ENCODE data around the gene MAP3K5.
"Not testable (repeated sequence)": the region's sequence is repeated elsewhere in the genome, so short reads cannot be mapped to it uniquely, and the experiment has no call there.

MAP3K5 gene

DNA sequence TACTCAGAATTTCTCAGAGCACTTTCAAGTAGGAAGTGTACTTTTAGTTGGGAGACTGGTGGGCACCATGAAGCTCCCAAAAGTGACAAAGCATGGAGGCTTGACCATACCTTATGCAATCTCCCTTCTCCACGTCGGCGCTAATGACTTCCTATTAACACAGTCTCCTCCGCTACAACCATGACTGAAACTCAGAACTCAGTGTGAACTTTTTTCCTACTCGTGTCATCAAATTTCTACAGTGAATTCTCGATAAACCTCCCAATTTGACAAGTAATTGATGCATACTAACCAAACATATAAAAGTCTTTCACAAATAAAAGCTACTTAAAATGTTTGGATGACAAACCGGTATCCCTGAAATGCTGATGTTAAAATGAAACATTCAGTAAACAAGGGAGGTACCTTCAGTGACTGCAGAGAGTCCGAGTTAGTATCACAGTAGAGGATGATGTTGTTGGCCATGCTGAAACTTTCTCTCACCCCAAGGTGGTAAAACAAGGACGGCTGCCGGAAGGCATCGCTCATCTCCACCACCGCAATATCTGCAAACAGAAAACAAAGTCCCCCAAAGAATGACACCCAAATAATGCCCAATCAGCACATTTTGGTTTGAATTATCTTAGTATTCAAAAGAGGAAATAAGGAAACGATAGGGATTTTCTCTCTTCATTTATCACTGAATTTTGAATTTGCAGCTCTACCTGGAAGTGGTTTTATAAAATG, 72.1 kb downstream of the MAP3K5 start:
- FAIRE-seq (no peak), DNase-seq (ENCODE audit: insufficient read length, low spot score) (no peak)
- TF ChIP-seq, protein P1, sequence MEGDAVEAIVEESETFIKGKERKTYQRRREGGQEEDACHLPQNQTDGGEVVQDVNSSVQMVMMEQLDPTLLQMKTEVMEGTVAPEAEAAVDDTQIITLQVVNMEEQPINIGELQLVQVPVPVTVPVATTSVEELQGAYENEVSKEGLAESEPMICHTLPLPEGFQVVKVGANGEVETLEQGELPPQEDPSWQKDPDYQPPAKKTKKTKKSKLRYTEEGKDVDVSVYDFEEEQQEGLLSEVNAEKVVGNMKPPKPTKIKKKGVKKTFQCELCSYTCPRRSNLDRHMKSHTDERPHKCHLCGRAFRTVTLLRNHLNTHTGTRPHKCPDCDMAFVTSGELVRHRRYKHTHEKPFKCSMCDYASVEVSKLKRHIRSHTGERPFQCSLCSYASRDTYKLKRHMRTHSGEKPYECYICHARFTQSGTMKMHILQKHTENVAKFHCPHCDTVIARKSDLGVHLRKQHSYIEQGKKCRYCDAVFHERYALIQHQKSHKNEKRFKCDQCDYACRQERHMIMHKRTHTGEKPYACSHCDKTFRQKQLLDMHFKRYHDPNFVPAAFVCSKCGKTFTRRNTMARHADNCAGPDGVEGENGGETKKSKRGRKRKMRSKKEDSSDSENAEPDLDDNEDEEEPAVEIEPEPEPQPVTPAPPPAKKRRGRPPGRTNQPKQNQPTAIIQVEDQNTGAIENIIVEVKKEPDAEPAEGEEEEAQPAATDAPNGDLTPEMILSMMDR (IDR thresholded peaks at IDR 0.05; ENCODE audit: insufficient read depth, missing control alignments) = no peak

DNA sequence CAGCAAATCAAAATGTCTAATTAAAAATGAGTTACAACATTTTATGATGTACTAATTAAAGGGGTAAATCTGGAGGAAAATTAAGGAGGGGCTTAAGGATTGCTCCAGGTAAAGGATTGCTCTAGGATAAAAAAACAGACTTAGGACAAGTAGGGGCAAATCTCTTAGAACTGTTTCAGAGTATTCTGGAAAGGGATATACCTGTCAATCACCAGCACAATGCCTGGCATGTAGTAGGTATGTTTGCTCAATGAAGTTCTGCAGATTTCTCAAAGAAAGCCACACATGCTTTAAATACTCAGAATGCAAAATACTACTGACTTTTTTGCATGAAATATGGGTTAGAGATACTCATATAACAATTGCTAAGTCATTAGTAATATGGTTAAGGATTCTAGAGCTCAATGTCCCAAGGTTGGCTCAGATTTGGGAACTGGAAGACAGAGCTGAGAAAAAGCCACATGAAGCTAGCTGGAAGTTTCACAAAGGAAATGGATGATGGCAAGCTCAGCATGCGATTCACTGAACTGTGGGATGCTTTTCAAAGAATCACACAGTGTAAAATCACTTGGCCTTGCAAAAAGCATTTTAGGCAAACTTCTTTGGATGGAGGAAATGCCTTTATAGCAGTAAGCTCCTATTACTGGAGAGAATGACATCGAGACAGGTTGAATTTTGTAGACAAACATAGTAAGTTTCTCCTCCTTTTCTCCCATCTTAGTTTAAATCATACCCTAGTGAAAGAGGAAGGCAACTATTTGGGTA, 72.8 kb downstream of the MAP3K5 start:
- DNase-seq (ENCODE audit: insufficient read length, low spot score) = no peak
- TF ChIP-seq, protein P1 (IDR thresholded peaks at IDR 0.05; ENCODE audit: insufficient read depth, missing control alignments) = no peak
- no peak for FAIRE-seq

DNA sequence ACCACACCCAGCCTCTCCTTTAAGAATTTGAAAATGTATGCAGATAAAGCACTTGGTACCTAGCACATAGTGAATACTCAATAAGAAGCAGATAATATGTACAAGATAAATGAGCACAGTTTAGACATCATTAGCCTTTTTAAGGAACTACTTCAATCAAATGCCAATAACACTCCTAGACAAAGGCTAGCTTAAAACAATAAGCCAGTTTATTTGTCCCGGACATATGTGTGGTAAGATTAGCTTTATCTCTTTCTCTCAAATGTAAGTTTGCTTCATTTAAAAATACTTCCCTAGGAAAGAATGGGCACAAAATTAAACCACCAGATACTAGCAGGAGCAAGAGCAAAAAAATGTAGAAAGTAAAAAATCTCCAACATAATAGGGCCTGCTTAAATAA, 73.8 kb downstream of the MAP3K5 start:
- TF ChIP-seq, protein P1 (IDR thresholded peaks at IDR 0.05; ENCODE audit: insufficient read depth, missing control alignments) = no peak
- no peak for FAIRE-seq
- DNase-seq (ENCODE audit: insufficient read length, low spot score) = no peak

DNA sequence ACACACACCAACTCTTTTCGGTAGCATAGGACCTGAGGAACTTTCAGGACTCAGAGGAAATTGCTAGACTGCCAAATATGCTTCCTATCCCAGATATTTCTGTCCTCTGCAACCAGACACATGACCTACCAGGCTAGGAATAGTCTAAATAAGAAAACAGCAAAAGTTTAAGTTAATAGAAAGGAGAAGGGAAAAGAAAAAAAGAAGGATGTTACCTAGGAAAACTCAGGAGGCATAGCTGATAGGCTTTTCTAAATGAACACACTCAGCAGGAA, 74.6 kb downstream of the MAP3K5 start:
- DNase-seq (ENCODE audit: insufficient read length, low spot score) (no peak), FAIRE-seq (no peak)
- TF ChIP-seq, protein P1 (IDR thresholded peaks at IDR 0.05; ENCODE audit: insufficient read depth, missing control alignments) = no peak

DNA sequence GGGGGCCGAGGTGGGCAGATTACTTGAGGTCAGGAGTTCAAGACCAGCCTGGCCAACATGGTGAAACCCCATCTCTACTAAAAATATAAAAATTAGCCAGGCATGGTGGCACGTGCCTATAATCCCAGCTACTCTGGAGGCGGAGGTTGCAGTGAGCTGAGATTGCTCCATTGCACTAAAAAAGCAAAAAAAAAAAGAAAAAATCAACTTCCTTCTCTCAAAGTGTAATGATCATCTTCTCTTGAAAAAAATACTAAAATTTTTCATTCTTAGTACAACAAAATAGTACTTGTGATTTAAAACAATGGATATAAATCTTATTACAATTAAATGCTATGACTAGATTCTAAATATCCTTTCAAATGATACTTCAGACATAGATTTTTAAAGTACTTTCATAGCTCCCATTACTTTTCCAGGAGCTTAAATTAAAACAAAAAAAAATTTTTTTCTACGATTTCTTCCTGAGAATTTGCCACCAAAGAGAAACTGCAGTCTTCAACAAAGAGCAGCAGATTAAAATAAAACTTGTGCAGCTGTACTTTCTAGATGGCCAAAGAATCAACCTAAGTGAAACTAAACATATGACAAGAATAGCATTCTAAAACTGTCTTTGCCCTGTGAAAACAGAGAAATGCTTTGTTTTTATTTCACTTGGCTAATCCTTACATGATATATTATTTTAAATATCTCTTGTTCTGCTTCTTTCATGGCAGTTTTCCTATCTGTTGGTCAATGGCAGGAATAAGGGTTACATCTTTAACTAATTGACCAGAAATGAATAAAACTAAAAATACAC, 75.2 kb downstream of the MAP3K5 start:
- FAIRE-seq (no peak), DNase-seq (ENCODE audit: insufficient read length, low spot score) (no peak)
- TF ChIP-seq, protein P1 (IDR thresholded peaks at IDR 0.05; ENCODE audit: insufficient read depth, missing control alignments) = no peak

DNA sequence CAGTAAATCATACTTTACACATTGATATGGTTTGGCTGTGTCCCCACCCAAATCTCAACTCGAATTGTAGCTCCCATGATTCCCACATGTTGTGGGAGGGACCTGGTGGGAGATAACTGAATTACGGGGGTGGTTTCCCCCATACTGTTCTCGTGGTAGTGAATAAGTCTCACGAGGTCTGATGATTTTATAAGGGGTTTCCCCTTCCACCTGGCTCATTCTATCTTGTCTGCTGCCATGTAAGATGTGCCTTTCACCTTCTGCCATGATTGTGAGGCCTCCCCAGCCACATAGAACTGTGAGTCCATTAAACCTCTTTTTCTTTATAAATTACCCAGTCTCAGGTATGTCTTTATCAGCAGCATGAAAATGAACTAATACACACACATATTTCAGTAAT, 79.6 kb downstream of the MAP3K5 start:
- FAIRE-seq; DNase-seq (ENCODE audit: insufficient read length, low spot score): not testable (repeated sequence)

DNA sequence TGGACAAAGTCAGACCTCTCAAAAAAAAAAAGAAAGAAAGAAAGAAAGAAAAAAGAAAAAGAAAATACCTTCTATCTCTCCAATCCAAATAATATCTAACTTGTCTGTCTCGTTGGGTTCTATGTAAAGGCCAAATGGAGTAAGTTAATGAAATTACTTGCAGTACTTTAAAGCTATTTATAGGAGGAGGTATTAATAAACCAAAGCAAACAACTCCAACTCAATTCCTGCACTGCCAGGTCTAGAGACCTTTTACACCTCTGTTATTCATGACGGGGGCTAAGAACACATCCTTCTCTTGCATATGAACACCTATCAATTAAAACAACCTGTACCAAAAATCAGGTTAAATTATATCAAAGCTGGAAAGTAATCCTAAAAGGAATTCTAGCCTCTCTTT, 80.6 kb downstream of the MAP3K5 start:
- FAIRE-seq = no peak

More for the DNA sequence above, 80.6 kb downstream of the MAP3K5 start:
- no peak for DNase-seq (ENCODE audit: insufficient read length, low spot score)
- TF ChIP-seq, protein P1 (IDR thresholded peaks at IDR 0.05; ENCODE audit: insufficient read depth, missing control alignments) = no peak

All from D721Med (cell line).